ENCODE data around the gene FAT3.

FAT3 gene

GRCh38 chr11:92216789-92217188 lies 7.8 kb upstream of the FAT3 start:
- Histone ChIP-seq H3K27ac (replicated peaks) (no peak overlapping the region), H3K27me3 (ENCODE audit: insufficient read depth, poor library complexity, severe bottlenecking) (no peaks in the 10 kb centered on the region), H3K4me3 (replicated peaks; ENCODE audit: insufficient read depth, low read length) (no peak overlapping the region)
- no peak for TF ChIP-seq GABPA (IDR thresholded peaks at IDR 0.05; ENCODE audit: low read depth)
- no peak for DNase-seq (ENCODE audit: low read depth in 1 of 2, low spot score in 1 of 2)

GRCh38 chr11:92219476-92219875 lies 5.1 kb upstream of the FAT3 start:
- Histone ChIP-seq H3K4me3 (replicated peaks; ENCODE audit: insufficient read depth, low read length) (no peak overlapping the region), H3K27ac (replicated peaks) (no peak overlapping the region), H3K27me3 (ENCODE audit: insufficient read depth, poor library complexity, severe bottlenecking) (peaks cover 9% of the 10 kb centered on the region)
- TF ChIP-seq REST (IDR thresholded peaks at IDR 0.05; ENCODE audit: insufficient replicate concordance, low read depth) = no peak
- TF ChIP-seq GABPA (IDR thresholded peaks at IDR 0.05; ENCODE audit: low read depth) = no peak
- TF ChIP-seq CTCF (IDR thresholded peaks at IDR 0.05; ENCODE audit: insufficient read depth, low read length) = no peak
- no peak for TF ChIP-seq SPI1 (IDR thresholded peaks at IDR 0.05; ENCODE audit: borderline replicate concordance, low read depth)
- no peak for TF ChIP-seq POLR2AphosphoS5 (IDR thresholded peaks at IDR 0.05; ENCODE audit: low read depth)
- DNase-seq (ENCODE audit: low read depth in 1 of 2, low spot score in 1 of 2) = no peak

- TF ChIP-seq REST (IDR thresholded peaks at IDR 0.05; ENCODE audit: insufficient replicate concordance, low read depth) (no peak), SPI1 (IDR thresholded peaks at IDR 0.05; ENCODE audit: borderline replicate concordance, low read depth) (no peak), CTCF (IDR thresholded peaks at IDR 0.05; ENCODE audit: insufficient read depth, low read length) (no peak), POLR2AphosphoS5 (IDR thresholded peaks at IDR 0.05; ENCODE audit: low read depth) (no peak)
- Histone ChIP-seq H3K4me3 (replicated peaks; ENCODE audit: insufficient read depth, low read length) (no peak overlapping the region), H3K27me3 (ENCODE audit: insufficient read depth, poor library complexity, severe bottlenecking) (peaks cover 26% of the 10 kb centered on the region), H3K27ac (replicated peaks) (no peak overlapping the region)
- DNase-seq (ENCODE audit: low read depth in 1 of 2, low spot score in 1 of 2) = no peak
Observed at GRCh38 chr11:92222701-92223100, 1.9 kb upstream of the FAT3 start.

GRCh38 chr11:92224054-92224406 lies 588 bp upstream of the FAT3 start:
- Histone ChIP-seq H3K27ac (replicated peaks) (no peak overlapping the region), H3K4me3 (replicated peaks; ENCODE audit: insufficient read depth, low read length) (no peak overlapping the region), H3K27me3 (ENCODE audit: insufficient read depth, poor library complexity, severe bottlenecking) (peaks cover 35% of the 10 kb centered on the region)
- no peak for TF ChIP-seq GABPA (IDR thresholded peaks at IDR 0.05; ENCODE audit: low read depth)
- no peak for TF ChIP-seq REST (IDR thresholded peaks at IDR 0.05; ENCODE audit: insufficient replicate concordance, low read depth)
- no peak for TF ChIP-seq SPI1 (IDR thresholded peaks at IDR 0.05; ENCODE audit: borderline replicate concordance, low read depth)
- no peak for TF ChIP-seq CTCF (IDR thresholded peaks at IDR 0.05; ENCODE audit: insufficient read depth, low read length)
- no peak for TF ChIP-seq POLR2AphosphoS5 (IDR thresholded peaks at IDR 0.05; ENCODE audit: low read depth)
- no peak for DNase-seq (ENCODE audit: low read depth in 1 of 2, low spot score in 1 of 2)
